ENCODE results near the gene OS9.

OS9 gene

DNA sequence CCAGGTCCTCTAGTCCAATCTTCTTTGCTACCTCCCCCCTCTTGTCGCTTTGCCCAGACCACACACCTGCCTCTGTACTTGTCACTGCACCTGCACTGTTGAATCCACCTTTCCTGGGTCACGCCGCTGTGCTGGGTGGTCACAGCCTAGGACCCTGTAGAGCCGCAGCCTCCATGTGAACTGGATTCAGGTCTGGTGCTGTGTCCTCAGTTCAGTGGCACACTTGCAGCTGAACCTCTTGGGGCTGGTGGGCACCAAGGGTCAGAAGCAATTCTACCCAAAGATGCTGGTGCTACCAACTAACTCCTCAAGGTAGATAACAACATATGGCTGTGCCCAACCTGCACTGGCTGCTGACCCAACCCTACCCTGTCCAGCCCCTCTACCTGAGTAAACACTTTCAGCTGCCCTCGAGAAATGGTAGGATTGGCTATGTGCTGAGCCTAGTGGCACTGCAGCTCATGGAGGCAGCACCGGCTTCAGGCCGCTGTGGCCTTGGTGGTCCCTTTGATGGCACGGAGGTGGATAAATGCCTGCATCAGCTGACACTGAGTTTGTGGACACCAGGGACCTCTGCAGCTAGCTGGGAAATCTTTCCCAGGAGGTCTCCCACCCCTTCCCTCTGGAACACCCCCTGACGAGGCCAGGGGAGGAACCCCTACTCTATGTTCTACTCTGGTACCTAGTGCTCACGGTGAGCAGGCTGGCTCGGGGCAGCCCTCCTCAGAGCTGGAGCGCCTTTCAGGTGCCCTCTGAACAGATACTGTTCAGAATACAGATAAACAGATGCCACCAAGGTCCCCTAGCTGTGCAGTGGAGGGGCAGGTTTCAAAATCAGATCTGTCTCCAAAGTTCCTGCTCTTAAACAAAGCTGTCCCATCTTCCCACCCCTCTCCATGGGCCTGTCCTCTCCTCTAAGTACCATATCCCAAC is 30.3 kb downstream of the OS9 start:
- DNase-seq: no peak

DNA sequence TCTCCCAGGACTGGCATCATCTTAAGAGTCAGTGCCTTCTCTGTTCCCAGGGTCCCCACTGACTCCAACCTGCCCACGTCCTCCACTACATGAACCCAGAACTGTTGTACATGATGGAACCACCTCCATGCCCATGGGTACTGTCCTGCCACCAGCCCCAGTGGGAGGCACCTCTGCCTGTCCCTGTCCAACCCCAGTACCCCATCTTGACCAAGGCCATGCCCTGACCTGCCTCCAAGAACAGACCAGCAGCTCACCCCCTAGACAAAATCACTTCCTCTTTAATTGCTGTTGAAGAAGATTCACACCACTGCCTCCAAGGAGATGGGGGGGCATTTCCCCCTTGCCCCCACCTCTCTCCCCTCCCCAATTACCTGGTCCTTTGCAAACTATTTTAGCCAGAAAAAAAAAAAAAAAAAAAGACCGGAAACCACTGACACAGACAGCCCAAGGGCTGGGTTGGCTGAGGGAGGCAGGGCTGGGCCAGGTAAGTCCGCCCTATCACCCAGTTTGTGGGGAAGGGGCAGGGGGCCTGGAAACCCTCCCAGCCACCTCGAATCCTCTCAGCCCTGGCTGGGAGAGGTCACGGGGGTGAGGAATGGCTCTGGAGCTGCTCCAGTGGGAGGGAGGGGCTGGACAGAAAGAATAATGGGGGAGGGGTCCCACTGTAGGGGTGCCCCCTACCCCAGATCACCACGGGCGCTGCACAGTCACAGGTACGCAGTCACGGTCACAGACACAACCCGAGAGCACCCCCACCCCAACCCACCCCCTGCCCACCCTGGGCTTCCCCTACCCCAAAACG is 31.2 kb downstream of the OS9 start:
- no peak for DNase-seq

DNA sequence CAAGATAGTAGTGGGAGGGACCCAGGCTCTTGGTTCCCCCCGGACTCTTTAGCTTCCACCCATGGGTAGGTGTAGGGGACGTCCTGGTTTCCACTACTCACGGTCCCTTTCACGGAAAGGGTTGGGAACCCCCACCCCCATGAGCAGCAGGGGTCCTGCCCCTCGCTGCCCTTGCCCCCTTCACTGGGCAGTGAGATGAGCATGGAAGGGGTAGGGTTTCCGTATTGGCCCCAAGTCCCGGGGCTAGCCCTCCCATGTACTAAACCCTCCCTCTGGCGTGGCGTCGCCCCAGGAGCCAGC is 31.9 kb downstream of the OS9 start:
- DNase-seq: no peak

DNA sequence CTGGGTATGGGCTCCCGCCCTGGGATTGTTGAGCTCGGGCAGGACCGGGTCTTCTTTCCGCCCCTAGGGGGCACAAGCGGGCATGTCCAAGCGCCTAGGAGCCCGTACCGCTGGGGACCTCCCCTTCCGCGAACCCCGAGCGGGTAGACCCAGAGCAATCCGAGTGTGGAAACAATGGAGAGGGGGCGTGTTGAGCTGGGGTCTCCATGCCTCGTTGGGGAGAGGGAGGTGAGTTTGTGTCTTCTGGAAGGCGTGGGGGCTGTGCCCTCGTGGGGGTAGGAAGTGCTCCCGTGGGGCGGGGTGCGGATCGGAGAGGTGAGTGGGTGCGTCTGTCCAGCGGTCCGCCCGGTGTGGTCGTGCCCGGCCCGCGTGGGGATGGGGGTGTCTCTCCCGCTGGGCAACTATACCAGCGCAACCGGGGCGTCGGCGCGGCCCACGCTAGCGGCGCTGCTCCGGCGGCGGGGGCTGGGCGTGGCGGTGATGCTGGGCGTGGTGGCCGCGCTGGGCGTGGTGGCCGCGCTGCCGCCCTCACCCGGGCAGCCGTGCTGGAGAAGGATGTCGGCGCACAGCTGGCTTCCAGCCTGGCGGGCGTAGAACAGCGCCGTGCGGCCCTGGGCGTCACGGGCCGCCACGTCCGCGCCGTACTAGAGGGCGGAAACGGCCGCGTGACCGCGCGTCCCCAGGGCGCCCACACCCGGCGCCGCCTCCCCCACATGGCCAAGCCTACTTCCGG is 32.4 kb downstream of the OS9 start:
- DNase-seq: peak; percentile 88

DNA sequence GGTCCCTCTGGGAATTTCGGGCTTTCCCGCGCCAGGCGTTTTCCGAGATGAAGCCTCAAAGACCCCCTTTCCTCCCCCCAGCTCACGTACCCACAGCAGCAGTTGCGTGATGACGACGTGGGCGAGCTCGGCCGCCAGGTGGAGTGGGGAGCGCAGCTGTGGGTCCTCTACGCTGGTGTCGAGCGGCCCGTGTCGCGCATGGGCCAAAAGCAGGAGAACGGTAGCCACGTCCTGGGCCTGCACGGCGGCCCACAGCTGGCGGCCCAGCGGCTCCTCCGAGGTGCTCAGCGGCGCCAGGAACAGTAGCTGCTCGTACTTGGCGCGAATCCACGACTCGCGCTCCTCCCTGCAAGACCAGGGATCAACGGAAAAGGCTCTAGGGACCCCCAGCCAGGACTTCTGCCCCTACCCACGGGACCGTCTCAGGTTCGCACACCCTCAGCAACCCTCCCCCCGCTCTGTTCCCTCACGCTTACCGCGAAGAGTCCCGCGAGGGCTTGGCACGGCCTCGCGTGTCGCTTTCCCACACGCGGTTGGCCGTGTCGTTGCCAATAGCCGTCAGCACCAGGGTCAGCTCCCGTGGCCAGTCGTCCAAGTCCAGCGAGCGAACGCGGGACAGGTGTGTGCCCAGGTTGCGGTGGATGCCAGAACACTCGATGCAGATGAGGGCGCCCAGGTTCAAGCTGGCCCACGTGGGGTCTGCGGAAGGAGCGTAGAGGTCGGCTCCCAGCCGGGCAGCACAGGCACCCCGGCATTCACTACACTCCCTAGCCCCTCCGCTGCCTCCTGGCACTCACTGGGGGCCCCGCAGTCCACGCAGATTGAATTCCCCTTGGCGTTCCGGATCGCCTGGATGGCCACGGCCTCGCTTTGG is 33.2 kb downstream of the OS9 start:
- no peak for DNase-seq

DNA sequence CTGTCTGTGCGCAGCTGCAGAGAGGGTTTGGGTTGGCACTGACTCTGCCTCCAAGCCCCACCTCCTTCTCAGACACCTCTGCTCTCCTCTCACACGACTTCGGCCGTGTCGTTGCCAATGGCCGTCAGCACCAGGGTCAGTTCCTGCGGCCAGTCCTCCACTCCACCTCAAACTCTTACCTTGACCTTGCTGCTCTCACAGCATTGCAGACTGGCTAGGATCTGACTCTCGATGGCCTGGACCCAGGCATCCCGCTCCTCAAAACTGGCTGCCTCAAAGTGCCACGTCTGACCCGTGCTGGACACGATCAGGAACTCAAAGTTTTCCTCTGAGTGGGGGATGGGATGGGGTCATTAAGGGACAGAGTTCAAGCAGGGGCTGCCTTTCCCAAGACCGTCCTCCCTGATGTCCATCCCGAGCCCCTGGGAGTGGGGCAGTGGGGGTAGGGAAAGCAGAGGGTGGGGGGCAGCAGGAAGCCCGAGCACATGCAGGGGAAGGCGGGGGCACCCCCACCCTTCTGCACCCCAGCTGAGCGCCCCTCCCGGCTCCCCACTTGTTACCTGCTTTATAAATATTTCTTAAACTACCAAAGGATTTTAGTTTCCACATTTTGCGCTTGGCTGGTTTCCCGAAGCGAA is 33.9 kb downstream of the OS9 start:
- DNase-seq: no peak

DNA sequence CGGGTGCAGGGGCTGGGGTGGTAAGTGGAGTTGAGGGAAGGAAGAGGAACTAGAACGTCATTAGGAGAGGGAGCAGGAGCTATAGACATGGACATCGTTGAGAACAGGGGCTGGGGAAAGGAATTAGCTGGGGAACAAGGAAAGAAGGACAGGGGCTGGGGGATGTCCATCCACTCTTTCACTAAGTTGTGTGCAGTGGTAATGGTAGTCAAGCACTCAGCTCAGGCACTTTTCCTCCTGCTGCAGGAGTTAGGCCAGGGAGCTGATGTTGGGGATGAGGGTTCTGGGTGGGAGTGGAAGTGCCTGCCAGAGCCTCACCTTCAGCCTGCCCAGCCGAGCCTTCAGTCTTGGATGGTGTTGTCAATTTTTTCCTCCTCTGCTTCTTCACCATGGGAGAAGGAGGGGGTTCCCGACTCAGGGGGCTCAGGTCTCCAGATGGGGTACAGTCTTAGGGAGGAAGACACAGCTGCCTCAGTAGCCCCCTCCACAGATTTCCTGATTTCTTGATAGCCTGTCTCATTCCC is 35.5 kb downstream of the OS9 start:
- no peak for DNase-seq

DNA sequence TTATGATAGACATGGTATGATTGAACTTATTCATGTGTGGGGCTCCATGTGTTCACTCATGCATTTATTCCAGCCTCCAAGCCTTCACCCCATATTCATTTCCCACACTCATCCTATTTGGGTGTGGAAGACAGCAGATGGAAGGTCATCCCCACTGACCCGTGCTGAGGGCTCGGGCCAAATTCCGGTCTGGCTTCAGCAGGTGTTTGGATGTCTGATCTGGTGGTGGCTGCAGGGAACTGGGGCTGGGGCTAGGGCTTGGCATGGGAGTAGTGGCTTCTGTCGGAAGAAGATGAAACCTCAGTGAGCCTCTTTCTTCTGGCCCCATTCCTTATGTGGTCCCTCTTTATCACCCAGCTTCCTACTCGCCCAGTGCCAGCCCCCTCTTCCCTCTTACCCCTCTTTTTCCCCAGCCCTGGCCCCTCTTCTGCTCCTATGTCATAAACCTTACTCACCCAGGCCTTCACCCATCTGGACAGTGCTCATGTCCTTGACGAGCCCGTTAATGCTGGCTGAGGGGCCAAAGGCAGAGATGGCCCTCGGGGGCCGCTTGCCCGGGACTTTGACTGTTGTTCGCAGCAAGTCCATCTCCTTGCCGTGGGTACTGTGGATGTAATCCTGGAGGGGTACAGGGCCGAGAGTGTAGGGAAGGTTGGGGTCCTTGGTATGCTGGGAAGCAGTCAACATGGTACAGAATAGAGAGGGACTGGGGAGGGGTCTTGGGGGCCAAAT is 36.6 kb downstream of the OS9 start:
- DNase-seq: no peak

DNA sequence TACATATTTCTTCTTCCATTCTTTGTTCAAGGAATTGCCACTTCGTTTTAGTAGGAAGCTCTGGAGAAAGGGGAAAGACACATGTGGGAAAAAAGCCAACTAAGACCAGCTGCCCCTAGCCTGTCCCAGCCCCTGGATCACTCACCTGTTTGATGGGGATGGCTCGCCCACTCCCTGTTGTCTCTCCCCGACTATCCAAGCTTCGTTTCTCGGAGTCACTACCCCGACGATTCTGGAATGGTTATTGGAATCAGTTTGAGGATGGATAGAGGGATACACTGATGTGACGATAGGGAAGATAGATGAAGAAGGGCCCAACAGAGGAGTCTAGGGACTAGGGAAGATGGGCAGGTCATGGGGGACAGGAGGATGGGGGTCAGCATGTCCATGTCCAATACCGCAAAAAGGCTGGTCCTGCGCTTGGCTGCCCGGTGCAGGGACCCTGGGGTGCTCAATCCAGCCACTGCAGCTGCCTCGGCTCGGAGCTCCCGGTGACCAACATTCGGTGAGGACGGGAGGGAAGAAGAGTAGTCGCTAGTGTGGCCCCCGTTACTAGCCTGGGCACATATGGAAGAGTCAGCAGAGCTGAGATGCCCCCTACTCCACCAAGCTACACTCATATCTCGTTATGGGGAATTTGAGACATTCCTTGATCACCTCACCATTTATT is 37.6 kb downstream of the OS9 start:
- DNase-seq: no peak

DNA sequence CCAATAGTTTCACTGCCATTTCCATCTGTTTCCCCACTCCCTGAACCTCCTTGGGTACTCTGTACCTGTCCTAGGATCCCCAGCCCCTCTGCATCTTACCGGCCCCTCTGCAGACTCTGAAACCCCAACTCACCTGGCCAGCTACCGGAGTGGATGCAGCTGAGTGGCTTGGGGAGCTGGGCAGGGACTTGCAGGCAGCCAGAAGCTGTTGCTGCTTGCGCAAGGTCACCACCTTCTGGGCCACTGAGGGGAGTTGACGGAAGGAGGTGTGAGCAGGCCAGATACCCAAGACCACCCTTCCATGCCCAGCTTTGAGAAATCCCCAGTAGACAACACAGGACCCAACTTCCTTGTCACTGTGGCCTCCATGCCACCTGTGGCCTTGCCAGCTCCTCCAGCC is 38.3 kb downstream of the OS9 start:
- no peak for DNase-seq

DNA sequence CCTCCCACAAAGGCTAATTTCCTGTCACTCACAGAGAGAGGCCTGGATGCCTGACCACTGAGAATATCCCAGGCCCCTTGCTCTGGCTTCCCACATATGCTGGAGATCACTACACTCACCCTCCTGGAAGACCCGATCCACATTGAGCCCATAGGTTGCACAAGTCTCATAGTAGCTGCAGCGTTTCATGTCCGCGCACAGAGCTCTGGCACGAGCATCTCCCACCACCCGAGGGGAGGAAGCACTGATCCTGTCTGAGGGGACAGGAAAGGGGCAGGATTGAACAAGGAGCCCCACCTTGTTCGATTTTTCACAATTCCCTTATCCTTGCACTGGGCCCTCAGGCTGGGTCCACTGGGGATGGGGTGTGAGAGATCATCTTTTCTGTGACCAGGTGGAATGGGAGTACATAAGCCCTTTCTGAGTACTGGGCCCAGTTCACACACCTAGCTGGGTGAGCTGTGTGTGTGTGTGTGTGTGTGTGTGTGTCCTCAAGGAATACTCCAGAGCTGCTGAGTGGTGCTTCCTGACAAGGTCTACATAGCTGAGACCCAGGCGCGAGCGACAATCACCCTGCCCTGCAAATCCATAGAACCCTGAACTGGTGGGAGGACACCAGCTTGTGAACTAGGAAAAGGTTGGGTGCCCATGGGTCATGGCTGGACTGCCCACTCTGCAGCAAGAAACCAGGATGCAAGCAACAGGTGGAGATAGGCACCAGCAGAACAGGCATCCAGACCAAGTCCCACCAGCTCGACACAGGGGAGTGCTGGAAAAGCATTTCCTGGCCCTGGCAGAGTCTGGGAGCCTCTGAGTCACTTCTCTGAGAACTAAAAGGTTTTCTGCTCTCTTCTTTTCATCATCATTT is 39.0 kb downstream of the OS9 start:
- no peak for DNase-seq

DNA sequence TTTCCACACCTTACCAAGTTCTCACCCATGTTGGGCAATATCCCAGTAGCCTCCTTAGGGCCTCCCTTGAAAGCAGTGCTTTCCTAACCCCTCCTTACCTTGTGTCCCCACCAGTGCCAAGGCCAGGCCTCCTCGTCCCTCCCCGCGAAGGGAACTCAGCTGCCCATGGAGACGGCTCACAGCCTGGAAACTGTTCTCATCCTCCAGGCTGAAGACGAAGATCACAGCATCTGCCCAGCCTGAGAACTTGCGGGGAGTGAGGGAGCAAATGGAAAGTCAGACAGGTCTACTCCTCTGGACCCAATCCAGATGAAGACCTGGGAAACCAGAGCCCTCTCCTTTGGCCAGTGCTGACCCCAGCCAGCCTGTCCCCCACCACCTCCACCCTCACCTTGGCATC is 40.0 kb downstream of the OS9 start:
- no peak for DNase-seq

DNA sequence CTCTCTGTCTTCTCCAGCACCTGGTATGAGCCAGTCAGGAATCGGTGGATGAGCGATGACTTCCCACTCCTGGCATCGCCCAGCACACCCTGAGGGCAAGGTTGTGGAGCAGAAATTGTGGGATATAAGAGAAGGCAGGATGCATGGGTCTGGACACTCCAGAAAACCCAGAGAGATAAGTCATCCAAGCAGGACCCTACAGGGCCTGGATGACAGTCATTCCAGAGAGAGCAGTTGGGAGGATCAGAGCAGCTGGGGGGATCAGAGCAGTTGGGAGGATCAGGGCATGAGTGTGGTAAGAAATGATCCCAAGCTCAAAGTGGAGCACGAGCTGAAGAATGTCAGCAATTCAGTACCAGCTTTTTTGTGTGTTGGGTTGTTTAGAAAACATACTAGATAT is 40.7 kb downstream of the OS9 start:
- DNase-seq: no peak

DNA sequence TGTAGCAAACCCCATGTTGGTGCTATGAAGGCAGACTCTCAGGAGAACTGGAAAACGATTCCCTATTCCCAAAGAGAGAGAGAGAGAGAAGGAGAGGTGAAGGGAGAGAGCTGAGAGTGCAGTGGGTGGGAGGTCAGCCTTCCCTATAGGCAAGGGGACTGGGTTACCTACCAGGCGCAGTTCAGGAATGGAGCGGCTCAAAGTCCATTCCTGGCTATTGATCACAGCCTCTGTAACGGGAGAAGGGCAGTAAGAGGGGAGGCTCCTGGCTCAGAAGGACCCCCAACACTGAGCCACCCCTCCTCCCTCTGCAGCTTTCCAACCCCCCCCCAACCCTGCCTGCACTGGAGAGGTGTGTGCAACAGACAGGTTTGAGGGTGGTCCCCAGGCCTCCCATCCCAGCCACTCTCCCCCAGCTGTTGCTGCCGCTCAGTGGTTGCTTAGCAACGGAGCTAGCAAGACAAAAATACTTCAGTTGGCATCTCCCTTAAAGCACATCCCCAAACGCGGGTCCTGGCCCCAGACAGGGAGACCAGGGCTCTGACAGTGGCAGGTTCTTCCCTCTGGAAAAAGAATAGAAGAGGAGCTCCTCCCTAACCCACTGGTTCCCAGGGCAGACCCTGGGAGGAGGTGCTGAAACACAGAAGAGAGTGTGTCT is 41.4 kb downstream of the OS9 start:
- DNase-seq: peak; percentile 24

DNA sequence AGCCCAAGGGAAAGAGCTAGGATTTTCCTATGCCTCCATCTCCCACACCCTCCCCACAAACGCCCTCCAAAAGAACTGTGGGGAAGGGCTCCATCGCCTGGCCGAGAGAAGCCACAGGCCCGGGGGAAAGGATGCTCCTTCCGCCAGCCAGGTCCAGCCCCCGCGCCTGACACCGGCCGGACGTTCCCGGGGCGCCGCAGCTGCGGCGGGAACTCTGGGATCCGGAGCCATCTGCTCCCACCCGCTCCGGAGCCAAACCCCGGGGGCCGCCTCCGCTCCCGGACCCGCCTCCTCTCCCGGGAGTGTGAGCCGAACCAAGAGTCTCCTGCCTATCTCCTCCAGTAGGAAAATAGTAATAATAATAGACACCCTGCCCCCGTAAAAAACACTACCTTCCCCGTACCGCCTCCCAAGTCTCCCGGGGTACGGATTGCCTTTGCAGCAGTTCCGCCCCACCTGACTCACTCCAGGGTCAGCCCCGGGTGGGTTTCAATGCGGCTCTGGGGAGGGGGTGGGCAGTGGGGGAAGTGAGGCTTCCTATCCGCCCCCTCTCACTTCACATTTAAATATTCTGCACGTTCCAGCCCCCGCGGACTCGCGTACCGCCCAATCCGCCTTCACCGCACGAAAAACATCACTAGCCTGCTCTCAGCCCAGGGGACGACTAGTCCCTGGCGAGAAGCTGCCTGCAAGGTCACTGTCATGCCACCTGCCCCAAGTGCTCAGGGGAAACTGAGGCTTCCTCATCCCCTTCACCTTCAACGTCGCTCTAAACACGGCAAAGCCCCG is 42.2 kb downstream of the OS9 start:
- DNase-seq: no peak

DNA sequence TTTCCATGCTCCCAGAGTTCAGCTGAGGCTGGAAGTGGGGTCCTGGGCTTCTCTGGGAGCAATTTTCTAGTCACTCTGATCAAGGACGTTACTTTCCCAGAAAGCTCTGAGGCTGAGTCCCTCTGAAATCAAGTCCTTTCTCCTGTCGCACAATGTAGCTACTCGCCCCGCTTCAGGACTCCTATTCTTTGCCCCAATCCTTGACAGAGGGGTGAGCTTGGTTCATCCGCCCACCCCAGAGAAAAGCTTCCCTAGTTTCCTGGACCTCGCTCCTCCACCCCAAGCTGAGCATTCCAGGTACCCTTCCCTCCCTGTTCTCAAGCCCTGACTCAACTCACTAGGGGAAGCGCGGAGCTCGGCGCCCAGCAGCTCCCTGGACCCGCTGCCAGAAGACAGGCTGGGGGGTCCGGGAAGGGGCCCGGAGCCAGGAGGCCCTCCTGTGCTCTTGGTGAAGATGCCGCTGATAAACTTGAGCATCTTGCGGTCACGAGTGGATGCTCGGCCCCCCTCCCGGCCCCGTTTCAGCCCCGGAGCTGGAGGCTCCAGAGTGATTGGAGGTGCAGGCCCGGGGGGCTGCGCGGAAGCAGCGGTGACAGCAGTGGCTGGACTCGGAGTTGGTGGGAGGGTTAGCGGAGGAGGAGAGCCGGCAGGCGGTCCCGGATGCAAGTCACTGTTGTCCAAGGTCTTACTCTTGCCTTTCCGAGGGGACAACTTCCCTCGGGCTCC is 43.0 kb downstream of the OS9 start:
- no peak for DNase-seq

Measured in NCI-H2171 (cell line).